ENCODE data around the gene SH2D3C.

SH2D3C gene

DNA sequence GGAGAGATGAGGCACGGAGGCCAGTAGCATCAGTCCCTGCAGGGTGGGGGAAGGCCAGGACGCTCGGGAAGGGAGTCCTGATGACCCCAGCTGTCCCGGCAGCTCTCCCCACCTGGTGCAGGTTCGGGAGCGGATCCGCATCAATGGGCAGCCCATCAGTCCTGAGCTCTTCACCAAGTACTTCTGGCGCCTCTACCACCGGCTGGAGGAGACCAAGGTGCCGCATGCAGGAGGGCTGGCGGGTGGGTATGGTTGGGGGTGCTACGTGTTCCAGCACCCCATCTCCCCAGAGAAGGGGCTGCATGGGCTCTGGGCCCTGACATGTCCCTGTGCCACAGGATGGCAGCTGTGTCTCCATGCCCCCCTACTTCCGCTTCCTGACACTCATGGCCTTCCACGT, 28.4 kb upstream of the SH2D3C start:
- no peak for ATAC-seq

GRCh38 chr9:127805620-127806019, 27.2 kb upstream of the SH2D3C start:
- no peak for ATAC-seq

GRCh38 chr9:127803507-127804352, 25.3 kb upstream of the SH2D3C start:
- no peak for ATAC-seq

DNA sequence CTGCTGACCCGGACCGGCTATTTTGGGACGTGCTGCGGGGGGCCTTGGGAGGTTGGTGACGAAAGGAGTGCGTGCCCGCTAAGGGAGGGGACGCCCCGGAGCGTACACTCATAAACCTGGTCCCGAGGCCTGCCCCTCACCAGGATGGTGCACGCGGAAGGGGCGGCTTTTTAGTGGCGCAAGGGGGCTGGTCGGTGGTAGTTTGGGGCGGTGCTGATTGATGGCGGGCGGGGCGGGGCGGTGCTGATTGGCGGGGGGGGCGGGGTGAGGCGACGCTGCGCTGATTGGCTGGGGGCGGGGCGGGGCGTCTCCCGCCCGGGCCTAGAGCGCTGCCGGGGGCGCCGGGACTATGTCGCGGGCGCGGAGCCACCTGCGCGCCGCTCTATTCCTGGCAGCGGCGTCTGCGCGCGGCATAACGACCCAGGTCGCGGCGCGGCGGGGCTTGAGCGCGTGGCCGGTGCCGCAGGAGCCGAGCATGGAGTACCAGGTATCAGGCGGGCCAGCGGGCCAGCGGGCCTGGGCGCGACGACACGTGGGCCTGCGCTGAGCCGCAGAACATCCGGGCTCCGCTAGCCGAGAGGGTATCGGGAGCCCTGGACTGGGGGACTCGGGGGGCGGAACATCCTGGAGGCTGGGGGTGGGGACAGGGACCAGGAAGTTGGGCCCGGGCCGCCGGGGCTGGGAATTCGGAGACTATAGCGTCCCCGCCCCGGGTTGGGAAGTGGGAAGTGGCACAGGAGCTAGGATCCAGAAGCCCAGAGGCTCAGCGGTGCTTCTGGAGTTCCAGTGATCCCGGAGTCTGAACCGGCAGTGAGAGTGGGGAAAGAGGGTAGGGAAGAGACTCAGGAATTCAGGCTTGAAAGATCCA, 24.3 kb upstream of the SH2D3C start, which contains the start of gene FPGS:
FPGS (plus strand) TSS at position 307 of the 868 bp plus-strand sequence; CDS start at position 350, 43 bp downstream.
- ATAC-seq, result peak; percentile 83 to 89

DNA sequence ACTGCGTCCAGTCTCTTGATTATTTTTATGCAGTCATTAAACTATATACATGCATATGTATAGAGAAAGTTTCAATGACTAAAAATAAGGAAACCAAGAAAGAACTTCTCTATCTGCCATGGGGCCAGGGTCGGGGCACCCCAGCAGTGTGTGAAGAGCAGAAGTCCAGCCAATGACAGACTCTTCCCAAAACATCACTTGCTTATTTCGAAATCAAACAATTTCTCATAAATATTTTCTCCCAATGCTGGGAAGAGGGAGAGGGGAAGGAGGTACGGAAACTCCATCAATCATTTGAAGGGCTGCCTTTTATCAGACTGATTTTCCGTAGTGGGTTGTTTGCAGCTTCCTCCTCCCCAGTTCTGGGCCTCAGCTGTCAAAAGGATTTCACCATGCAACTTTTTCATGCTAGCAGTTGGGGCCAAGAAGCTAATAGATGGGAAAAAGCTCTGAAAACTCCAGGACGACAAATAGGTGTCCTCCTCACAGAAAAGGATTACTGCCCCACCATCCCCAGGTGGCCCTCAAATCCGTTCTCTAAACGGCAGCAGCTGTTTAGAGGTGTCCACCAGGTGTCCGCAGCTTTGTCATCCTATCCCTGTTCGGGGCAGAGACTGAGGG, 23.6 kb upstream of the SH2D3C start:
- ATAC-seq, result no peak

- ATAC-seq, result peak in 1 of 2 donors; percentile 17
These were observed 18.4 kb upstream of the SH2D3C start for GRCh38 chr9:127796852-127797370.

- peak; percentile 30 to 34 for ATAC-seq
These were observed 17.9 kb upstream of the SH2D3C start for GRCh38 chr9:127796225-127796813.

DNA sequence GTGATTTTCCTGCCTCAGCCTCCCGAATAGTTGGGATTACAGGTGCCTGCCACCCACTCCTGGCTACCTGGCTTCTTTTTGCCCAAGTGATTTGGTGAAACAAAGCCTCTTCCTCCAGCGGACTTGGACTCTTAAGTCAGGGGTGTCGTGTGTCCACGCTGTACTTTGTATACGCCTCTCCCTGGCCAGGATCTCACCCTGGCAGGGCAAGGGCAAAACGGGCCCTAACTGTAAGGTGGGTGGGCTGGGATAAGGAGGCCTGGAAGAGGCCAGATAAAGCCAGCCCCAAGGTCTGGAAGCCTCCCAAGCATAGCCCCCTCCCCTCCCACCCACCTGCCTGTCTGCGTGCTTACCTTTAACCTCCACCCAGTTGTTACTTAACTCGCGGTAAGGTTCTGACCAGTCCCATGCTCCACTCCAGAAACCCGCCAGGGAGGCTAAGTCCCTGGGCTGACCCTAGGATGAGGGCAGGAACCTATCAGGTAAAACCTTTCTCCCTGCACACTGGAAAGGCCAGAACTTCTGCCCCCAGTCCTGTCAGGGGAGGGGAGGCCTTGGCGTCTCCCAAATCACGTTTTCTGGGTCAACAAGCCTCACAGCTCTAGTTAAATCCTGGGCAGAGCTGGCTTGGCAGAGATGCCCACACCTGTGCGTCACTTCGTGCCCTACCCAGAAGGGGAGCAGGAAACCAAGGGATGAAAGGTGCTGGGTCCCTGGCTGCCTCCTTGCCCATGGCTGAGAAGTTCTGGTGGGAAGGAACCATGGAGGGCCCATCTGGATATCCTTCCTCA, 15.7 kb upstream of the SH2D3C start:
- ATAC-seq, result no peak

GRCh38 chr9:127793093-127793708, 14.7 kb upstream of the SH2D3C start:
- no peak for ATAC-seq

DNA sequence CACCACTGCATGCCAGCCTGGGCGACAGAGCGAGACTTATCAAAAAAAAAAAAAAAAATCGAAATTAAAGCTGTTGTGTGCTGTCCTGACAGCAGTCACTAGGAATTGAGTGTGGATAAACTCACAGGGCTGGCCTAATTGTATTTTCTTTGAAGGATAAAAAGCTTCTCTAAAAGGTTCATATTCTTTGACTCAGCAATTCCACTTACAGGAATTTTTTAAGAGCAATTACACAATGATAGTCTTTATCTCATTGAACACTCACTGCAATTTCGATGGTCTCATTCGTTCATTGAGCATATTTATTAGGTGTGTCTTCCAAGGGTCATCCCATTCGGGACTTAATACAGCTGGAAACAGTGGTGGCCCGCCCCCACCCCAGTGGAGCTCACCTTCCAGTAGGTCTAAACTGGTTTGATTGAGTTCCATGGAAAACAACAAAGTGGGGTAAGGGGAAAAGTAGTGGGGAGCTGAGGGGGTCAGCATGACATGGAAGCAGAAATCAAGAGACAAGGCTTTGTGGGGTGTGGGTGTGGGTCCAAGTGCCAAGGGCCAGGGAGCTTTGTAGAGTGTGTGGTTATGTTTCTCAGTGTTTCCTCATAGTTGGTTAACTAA, 14.1 kb upstream of the SH2D3C start:
- no peak for ATAC-seq

GRCh38 chr9:127791085-127791484, 12.6 kb upstream of the SH2D3C start:
- ATAC-seq, result no peak

GRCh38 chr9:127790094-127790855, 11.8 kb upstream of the SH2D3C start:
- no peak for ATAC-seq

- ATAC-seq, result no peak
These were observed 10.7 kb upstream of the SH2D3C start for GRCh38 chr9:127789179-127789578.

DNA sequence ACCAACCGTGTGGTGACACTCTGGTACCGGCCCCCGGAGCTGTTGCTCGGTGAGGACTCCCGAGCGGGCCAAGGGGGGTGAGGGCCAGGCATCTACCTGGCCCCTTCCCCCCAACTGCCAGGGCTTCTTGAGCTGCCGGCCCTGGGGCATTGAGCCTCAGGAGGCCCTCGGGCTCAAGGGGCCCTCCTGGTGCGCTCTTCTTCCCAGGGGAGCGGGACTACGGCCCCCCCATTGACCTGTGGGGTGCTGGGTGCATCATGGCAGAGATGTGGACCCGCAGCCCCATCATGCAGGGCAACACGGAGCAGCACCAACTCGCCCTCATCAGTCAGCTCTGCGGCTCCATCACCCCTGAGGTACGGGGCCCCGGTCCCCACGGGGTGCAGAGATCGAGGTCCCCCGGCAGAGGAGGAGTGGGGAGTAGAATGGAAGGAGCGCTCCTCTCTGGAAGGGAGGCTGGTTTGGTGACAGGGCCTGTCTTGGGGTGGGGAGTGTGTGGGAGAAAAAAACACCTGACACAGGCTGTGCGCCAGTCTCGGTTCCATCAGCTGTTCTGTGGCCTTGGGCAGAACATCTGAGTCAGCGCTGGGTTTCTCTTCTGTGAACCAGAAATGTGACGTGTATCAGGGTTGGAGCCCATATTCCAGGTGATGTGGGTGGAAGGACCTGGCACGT, 10.0 kb upstream of the SH2D3C start:
- ATAC-seq, result peak; percentile 39 to 58

- ATAC-seq, result no peak
These were observed 8.3 kb upstream of the SH2D3C start for GRCh38 chr9:127786773-127787104.

DNA sequence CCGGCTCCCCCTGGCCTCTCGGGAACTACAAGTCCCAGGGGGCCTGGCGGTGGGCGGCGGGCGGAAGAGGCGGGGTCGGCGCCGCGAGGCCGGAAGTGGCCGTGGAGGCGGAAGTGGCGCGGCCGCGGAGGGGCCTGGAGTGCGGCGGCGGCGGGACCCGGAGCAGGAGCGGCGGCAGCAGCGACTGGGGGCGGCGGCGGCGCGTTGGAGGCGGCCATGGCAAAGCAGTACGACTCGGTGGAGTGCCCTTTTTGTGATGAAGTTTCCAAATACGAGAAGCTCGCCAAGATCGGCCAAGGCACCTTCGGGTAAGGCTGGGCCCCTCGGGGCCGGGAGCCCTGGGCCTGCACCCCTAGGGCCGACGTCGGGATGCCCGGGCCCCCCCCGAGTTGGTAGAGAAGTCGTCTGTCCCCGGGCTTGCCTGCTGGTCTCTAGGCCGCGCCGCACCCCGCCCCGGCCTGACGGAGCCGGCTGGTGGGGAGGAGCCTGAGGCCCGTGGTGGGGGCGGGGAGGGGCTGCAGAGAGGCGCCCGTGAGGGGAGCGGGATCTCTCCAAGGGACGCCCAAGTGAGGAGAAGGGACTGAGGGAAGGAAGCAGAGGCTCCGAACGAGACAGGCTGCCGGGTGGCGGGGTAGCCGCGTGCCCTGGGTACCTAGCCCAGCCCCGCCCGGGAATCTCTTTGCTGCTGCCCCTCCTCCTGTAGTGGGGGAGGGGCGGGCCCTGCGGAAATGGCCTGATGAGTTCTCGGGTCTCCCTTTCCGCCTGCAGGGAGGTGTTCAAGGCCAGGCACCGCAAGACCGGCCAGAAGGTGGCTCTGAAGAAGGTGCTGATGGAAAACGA, 7.7 kb upstream of the SH2D3C start, which contains the start of gene CDK9:
CDK9 (plus strand) TSS at position 102 of the 840 bp plus-strand sequence; CDS start at position 217, 115 bp downstream.
- peak; percentile 69 to 72 for ATAC-seq

DNA sequence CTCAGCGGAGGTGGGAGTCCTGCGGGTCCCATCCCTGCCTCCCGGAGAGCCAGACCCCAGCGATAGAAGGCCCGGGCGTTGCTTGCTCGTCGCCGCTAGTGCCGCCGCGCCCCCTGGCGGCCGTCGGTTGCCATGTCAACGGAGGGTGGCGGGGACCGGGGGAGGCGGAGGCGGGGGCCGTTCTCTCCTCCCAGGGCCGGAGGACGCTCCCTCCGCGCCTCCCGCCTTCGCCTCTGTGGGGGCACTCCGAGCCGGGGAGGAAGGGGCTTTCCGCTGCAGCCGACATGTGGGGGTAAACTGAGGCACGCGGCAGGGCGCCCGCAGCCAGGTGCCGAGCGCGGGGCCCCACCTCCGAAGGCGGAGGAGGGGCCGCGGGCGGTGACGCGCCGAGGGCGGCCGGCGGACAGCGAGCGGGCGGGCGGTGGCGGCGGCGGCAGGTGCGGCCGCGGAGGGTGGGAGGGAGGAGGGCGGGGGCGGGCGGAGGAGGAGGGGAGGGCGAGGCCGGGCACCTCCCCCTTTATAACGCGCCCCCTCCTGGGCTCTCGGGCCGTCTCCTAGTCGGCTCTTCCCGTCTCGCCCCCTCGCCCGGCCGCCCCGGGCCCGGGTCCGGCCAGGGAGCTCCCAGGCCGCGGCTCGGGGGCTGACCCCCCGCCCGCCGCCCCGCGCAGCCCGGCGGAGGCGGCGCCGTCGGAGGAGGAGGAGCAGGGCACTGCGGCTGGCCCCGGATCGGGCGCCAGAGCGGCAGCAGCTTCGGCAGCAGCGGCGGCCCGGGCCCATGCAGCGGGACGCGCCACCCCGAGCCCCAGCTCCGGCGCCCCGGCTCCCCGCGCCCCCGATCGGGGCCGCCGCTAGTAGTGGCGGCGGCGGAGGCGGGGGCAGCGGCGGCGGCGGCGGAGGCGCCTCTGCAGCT, 6.8 kb upstream of the SH2D3C start:
- ATAC-seq, result peak; percentile 33 to 39
